Heart left ventricle (tissue), 16 donors: ENCODE measurements around the gene MAMDC4. TPM values are rescaled to one million over a fixed set of nuclear protein-coding genes. Genes with fewer than 3 reads are reported as not detected.

ENCODE experiments used
- ATAC-seq, 4 donors: fragments of 200-7000 bp; cut with Tn5 transposase; one replicate each; pipeline ENCODE4 v1.9.1; 2020 to 2022; ENCODE audit warnings: moderate library complexity in 4 of 4, mild to moderate bottlenecking in 3 of 4, moderate number of reproducible peaks in 1 of 4
- DNase-seq, 5 donors: peaks; one replicate each; pipeline ENCODE4 v3.0.0-alpha.2; 2020
- H3K27ac ChIP-seq, 12 donors: fragments of 200-600 bp; sonication (generic) in 4 of 12; one replicate each; pipeline versions ENCODE4 v1.5.0 to v1.8.0; 2016 to 2022; ENCODE audit warnings: mild to moderate bottlenecking in 2 of 12
- H3K27me3 ChIP-seq, 9 donors: fragments of 200-600 bp; sonication (generic) in 2 of 9; one replicate each; pipeline versions ENCODE4 v1.5.1 to v1.8.0; 2016 to 2022; ENCODE audit warnings: mild to moderate bottlenecking in 3 of 9
- H3K36me3 ChIP-seq, 9 donors: fragments of 200-600 bp; sonication (generic) in 2 of 9; one replicate each; pipeline versions ENCODE4 v1.5.0 to v1.8.0; 2018 to 2022; ENCODE audit warnings: mild to moderate bottlenecking in 2 of 9
- H3K4me1 ChIP-seq, 12 donors: fragments of 200-600 bp; sonication (generic) in 4 of 12; one replicate each; pipeline versions ENCODE4 v1.5.0 to v1.8.0; 2016 to 2022; ENCODE audit warnings: mild to moderate bottlenecking in 3 of 12
- H3K4me3 ChIP-seq, 12 donors: fragments of 200-600 bp; sonication (generic) in 4 of 12; one replicate each; pipeline versions ENCODE4 v1.5.0 to v1.8.0; 2017 to 2022; ENCODE audit warnings: mild to moderate bottlenecking in 9 of 12, moderate library complexity in 4 of 12
- H3K9me3 ChIP-seq, 12 donors: fragments of 200-600 bp; sonication (generic) in 4 of 12; one replicate each; pipeline versions ENCODE4 v1.5.0 to v1.8.0; 2016 to 2022; ENCODE audit warnings: mild to moderate bottlenecking in 1 of 12
- CTCF ChIP-seq, 12 donors: fragments of 200-600 bp; sonication (generic) in 4 of 12; IDR thresholded peaks; one replicate each; pipeline versions ENCODE4 v1.5.0 to v1.8.0; 2018 to 2022; ENCODE audit warnings: antibody characterized with exemption in 12 of 12, mild to moderate bottlenecking in 5 of 12
- POLR2A ChIP-seq, 2 donors: fragments of 450-650 bp; IDR thresholded peaks; one replicate each; pipeline ENCODE4 v1.6.1; 2017; ENCODE audit warnings: antibody characterized with exemption in 2 of 2, mild to moderate bottlenecking in 2 of 2, moderate library complexity in 2 of 2
- WGBS, 4 donors: extraction: QIAGEN DNeasy Blood & Tissue Kit in 2 of 4; methylation state at CpG; one replicate each; pipeline versions ENCODE4 v1.1.5 to v1.1.7; 2013 to 2018; 5-methylcytosine and 5-hydroxymethylcytosine counted together
- intact Hi-C, 10 donors: fragments of 100-400 bp; cut with DNase I; formaldehyde crosslinking; loops; one replicate each; pipeline versions ENCODE4 v1.11.1 to v1.14.2; 2022
- polyA plus RNA-seq, 2 donors: library from polyadenylated mRNA; stranded (reverse); fragments of 200-250 nt; gene quantifications; one replicate each; pipeline ENCODE4 v1.2.3, GENCODE V29; 2013
- total RNA-seq, 9 donors: library from RNA; depleted of rRNA in 2 of 9; stranded (reverse); fragments of >200 nt in 2 of 9; fragmentation: NEBNext Ultra II Directional in 3 of 9; extraction: Animal tissue kit (Norgen Biotek cat#: 25700) in 3 of 9; gene quantifications; one replicate each; pipeline versions ENCODE4 v1.1.0 to v1.2.4, GENCODE V29; 2016 to 2023
- donor health status: ischemic (EF 13 %, LVEDD 7.1; RV severe dilation, severe dysfunction).
- donor health status: healthy with polysubstance abuse.
- donor health status: DM: no; HTN: yes; CAD: no.
- donor health status: DM: no; HTN: no; CAD: no.
- donor health status: ischemic (EF 25% LVEDD 6.9; RV normal size, moderate dysfunction).
- donor health status: ischemic (EF 25% LVEDD 5.7; RV mildly dilated, moderate dysfunction).
- donor health status: healthy.
- donor health status: DM: yes; HTN: yes; CAD: no.
- donor health status: ischemic (EF 35%, LVEDD 5.7; RV mildly dilated, moderate dysfunction).
- donor health status: nonischemic (EF 11% LVEDD 7.7; RV severe dilation, severe dysfunction).
- donor health status: DM: yes; HTN: yes; CAD: no.
- donor health status: PGD.
- donor health status: ischemic (EF 29% LVEDD 5.4; RV normal size, mild dysfunction).
- donor health status: nonischemic (EF 23%, LVEDD 6.1; RV moderate dilation, normal function).

Gene MAMDC4
- total and polyA plus RNA-seq, 11 donors: 2.9 to 14.9 (median 6.1) TPM

- Histone ChIP-seq H3K27ac (no peak overlapping the region), H3K4me1 (peaks cover 0 to 39% (median 21%) of the 10 kb centered on the region in 12 donors), H3K9me3 (no peaks in the 10 kb centered on the region), H3K4me3 (no peak overlapping the region), H3K36me3 (peaks cover 0 to 47% (median 36%) of the 10 kb centered on the region in 9 donors), H3K27me3 (no peaks in the 10 kb centered on the region)
- intact Hi-C loops: loop anchor here in 3 of 10 donors (2.0 to 10.0 kb wide), 2 partner anchors 46 to 64 kb away; no protein-coding TSS in a partner anchor
- TF ChIP-seq CTCF (IDR thresholded peaks at IDR 0.05) (no peak), POLR2A (IDR thresholded peaks at IDR 0.05) (no peak)
- ATAC-seq (no peak), DNase-seq (peak in 2 of 5 donors; percentile 17 to 21)
- WGBS, 4 donors: 79 to 83% (median 80%) methylated on average over 6 to 9 of the region's 9 CpGs
These were observed 8.4 kb downstream of the MAMDC4 start for GRCh38 chr9:136860529-136860928.

DNA sequence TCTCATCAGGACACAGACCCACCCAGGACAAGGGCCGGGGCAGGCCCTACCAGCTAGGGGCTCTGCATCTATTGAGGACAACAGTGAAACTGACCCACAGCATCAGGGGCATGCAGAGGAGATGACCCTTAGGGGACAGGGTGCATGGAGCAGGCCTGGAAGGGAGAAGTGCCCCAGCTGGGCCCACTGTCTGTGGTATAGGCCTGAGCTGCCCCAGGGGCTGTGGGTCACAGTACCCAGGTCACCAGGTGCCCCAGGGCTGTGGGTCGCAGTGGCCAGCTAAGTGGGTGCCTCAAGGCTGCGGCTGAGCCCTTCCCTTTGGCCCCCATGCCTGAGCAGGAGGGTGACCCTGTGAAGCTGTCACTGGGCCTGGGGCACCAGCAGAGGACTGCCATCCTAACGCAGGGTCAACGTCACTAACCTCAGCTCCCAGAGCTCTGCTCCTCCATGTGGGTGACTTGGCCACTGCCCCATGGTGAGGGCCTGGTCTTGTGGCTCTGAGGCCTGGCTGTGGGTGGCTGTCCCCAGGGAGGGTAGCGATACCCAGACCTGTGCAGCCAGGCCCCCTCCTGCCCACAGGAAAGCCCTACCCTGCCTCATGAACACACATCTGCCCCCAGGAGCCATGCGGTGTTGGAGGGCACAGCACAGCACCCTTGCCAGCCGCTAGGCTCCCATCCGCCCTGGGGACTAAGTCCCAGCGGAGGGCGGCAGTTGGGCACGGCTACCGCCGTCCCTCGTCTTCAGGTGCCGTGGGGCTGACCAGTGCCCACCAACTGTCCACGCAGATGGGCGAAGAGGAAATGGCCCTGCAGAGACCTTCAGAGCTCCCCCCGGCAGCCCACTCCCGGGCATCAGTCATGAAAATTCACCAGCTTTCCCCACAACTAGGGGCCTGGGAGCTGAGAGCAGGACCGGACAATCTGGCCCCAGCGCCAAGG lies 9.1 kb downstream of the MAMDC4 start:
- DNase-seq: peak in 3 of 5 donors; percentile 5 to 24 (median 24)

GRCh38 chr9:136861874-136862457 lies 9.8 kb downstream of the MAMDC4 start:
- 87 to 89% (median 88%) methylated on average over 26 of the region's 26 CpGs for WGBS, 4 donors
- H3K4me3 ChIP-seq: no peak overlapping the region
- H3K4me1 ChIP-seq: peaks cover 0 to 42% (median 23%) of the 10 kb centered on the region in 12 donors
- no peak overlapping the region for H3K27ac ChIP-seq
- peaks cover 0 to 47% (median 36%) of the 10 kb centered on the region in 9 donors for H3K36me3 ChIP-seq
- H3K9me3 ChIP-seq: no peaks in the 10 kb centered on the region
- DNase-seq: peak in 1 of 5 donors; percentile 22
- no peaks in the 10 kb centered on the region for H3K27me3 ChIP-seq
- intact Hi-C loops: loop anchor here in 3 of 10 donors (2.0 to 10.0 kb wide), 2 partner anchors 47 to 63 kb away; no protein-coding TSS in a partner anchor
- no peak for ATAC-seq
- TF ChIP-seq CTCF (IDR thresholded peaks at IDR 0.05) (no peak), POLR2A (IDR thresholded peaks at IDR 0.05) (no peak)

More for the DNA sequence above, 9.1 kb downstream of the MAMDC4 start:
- intact Hi-C loops: loop anchor here in 3 of 10 donors (2.0 to 10.0 kb wide), 2 partner anchors 46 to 64 kb away; no protein-coding TSS in a partner anchor
- Histone ChIP-seq H3K9me3 (no peaks in the 10 kb centered on the region), H3K27ac (no peak overlapping the region), H3K4me3 (no peak overlapping the region), H3K27me3 (no peaks in the 10 kb centered on the region), H3K36me3 (peaks cover 0 to 47% (median 36%) of the 10 kb centered on the region in 9 donors), H3K4me1 (peaks cover 0 to 40% (median 21%) of the 10 kb centered on the region in 12 donors)
- WGBS, 4 donors: 90 to 96% (median 92%) methylated on average over 13 to 22 of the region's 22 CpGs
- TF ChIP-seq POLR2A (IDR thresholded peaks at IDR 0.05): no peak
- no peak for TF ChIP-seq CTCF (IDR thresholded peaks at IDR 0.05)
- no peak for ATAC-seq
